Endothelial cell of umbilical vein (primary cell): ENCODE results near the gene PHACTR1. TPM values are rescaled to one million over a fixed set of nuclear protein-coding genes. Genes with fewer than 3 reads are reported as not detected.

ENCODE experiments used
- BruUV-seq: library from RNA; stranded (reverse); fragments of 400-500 nt; replicated peaks from 2 replicates; lab custom pipeline; 2021; lab: Mats Ljungman, UMichigan
- CTCF ChIA-PET: fragments of 300-600, 350-600 bp; sonication (Branson Sonifier 250); formaldehyde crosslinking; loops from one replicate; lab custom pipeline; 2021; ENCODE audit warnings: antibody characterized with exemption, inconsistent platforms; lab: Charles Lee
- POLR2A ChIA-PET: fragments of 300-600, 350-600 bp; sonication (Branson Sonifier 250); formaldehyde crosslinking; loops from one replicate; lab custom pipeline; 2021; ENCODE audit warnings: antibody characterized with exemption, inconsistent platforms; lab: Charles Lee
- DNase-seq: peaks from one replicate; pipeline ENCODE4 v3.0.0-alpha.2; 2011; ENCODE audit warnings: low read depth, low spot score
- FAIRE-seq: peaks from 2 replicates; lab custom pipeline; 2011; peaks lifted over from hg19 to GRCh38; lab: Jason Lieb, UNC
- H2AFZ ChIP-seq: 2 replicates; pipeline ENCODE4 v1.6.0; 2012; ENCODE audit warnings: low read depth, low read length, control low read depth, inconsistent platforms
- H3K27ac ChIP-seq: 2 replicates; pipeline ENCODE4 v1.5.1; 2011; ENCODE audit warnings: low read depth, mild to moderate bottlenecking, control low read depth, low read length, moderate library complexity; ENCODE audit not compliant: insufficient read depth
- H3K27me3 ChIP-seq, 2 experiments: 2 replicates each; pipeline versions ENCODE4 v1.6.0 to v1.6.1; 2011; ENCODE audit warnings: low read length in 2 of 2, mixed read lengths in 1 of 2; ENCODE audit not compliant: control insufficient read depth in 2 of 2, insufficient read depth in 2 of 2
- H3K36me3 ChIP-seq, 2 experiments: 2 replicates in 1 of 2; 3 replicates in 1 of 2; pipeline ENCODE4 v1.5.1; 2011; ENCODE audit warnings: low read length in 2 of 2, mild to moderate bottlenecking in 1 of 2, moderate library complexity in 1 of 2; ENCODE audit not compliant: control insufficient read depth in 2 of 2, insufficient read depth in 2 of 2; ENCODE audit errors: extremely low read depth in 1 of 2
- H3K4me1 ChIP-seq: 3 replicates; pipeline ENCODE4 v1.5.1; 2011; ENCODE audit warnings: mild to moderate bottlenecking, low read length; ENCODE audit not compliant: control insufficient read depth, insufficient read depth; ENCODE audit errors: extremely low read depth
- H3K4me2 ChIP-seq: 2 replicates; pipeline ENCODE4 v1.6.1; 2011; ENCODE audit warnings: low read length, control low read depth, mixed read lengths; ENCODE audit not compliant: insufficient read depth
- H3K4me3 ChIP-seq, 3 experiments: fragments of 200-600 bp in 1 of 3; sonication (generic), shearing (Covaris generic) in 1 of 3; replicated peaks in 1 of 3; 2 replicates each; pipeline ENCODE4 v1.5.1; 2011 to 2016; ENCODE audit warnings: control low read depth in 3 of 3, low read length in 3 of 3, mild to moderate bottlenecking in 2 of 3, inconsistent platforms in 1 of 3, low read depth in 1 of 3, moderate library complexity in 1 of 3; ENCODE audit not compliant: insufficient read depth in 1 of 3
- H3K79me2 ChIP-seq: 2 replicates; pipeline ENCODE4 v1.6.0; 2012; ENCODE audit warnings: low read length, inconsistent platforms; ENCODE audit not compliant: control insufficient read depth, insufficient read depth
- H3K9ac ChIP-seq: replicated peaks from 2 replicates; pipeline ENCODE3; 2011; ENCODE audit warnings: low read length, control low read depth; ENCODE audit not compliant: insufficient read depth; ENCODE audit errors: extremely low read depth
- H3K9me1 ChIP-seq: replicated peaks from 3 replicates; pipeline ENCODE4 v1.6.0; 2011; ENCODE audit warnings: mild to moderate bottlenecking, low read length; ENCODE audit not compliant: control insufficient read depth, insufficient read depth; ENCODE audit errors: extremely low read depth
- H3K9me3 ChIP-seq: replicated peaks from 2 replicates; pipeline ENCODE4 v1.5.1; 2012; ENCODE audit warnings: low read length, inconsistent platforms; ENCODE audit not compliant: control insufficient read depth, insufficient read depth
- H4K20me1 ChIP-seq: replicated peaks from 2 replicates; pipeline ENCODE3; 2011; ENCODE audit warnings: mild to moderate bottlenecking, low read length; ENCODE audit not compliant: control insufficient read depth, insufficient read depth; ENCODE audit errors: extremely low read depth
- EZH2 ChIP-seq: IDR thresholded peaks from 2 replicates; pipeline ENCODE4 v1.6.1; 2012; ENCODE audit warnings: borderline replicate concordance, low read depth, mild to moderate bottlenecking, moderate library complexity, low read length, inconsistent platforms; ENCODE audit not compliant: severe bottlenecking
- FOS ChIP-seq: IDR thresholded peaks from 2 replicates; pipeline ENCODE4 v1.6.1; 2011; ENCODE audit warnings: mild to moderate bottlenecking, low read length, moderate library complexity, borderline replicate concordance; ENCODE audit not compliant: insufficient read depth
- GATA2 ChIP-seq: IDR thresholded peaks from 2 replicates; pipeline ENCODE4 v1.7.0; 2011; ENCODE audit warnings: low read depth, mild to moderate bottlenecking, moderate library complexity, mixed read lengths, low read length; ENCODE audit not compliant: insufficient read length, insufficient read depth
- JUN ChIP-seq: IDR thresholded peaks from 2 replicates; pipeline ENCODE4 v1.6.1; 2011; ENCODE audit warnings: borderline replicate concordance, low read depth; ENCODE audit not compliant: insufficient read length, insufficient read depth
- MYC ChIP-seq: IDR thresholded peaks from one replicate; pipeline ENCODE4 v1.6.1; 2011; ENCODE audit warnings: mild to moderate bottlenecking, low read depth, low read length
- POLR2A ChIP-seq: IDR thresholded peaks from 2 replicates; pipeline ENCODE4 v1.6.1; 2012; ENCODE audit warnings: low read depth, mild to moderate bottlenecking, control low read depth, low read length
- POLR2AphosphoS5 ChIP-seq: IDR thresholded peaks from 2 replicates; pipeline ENCODE4 v1.6.1; 2012; ENCODE audit warnings: low read depth, mild to moderate bottlenecking, control low read depth, low read length, moderate library complexity; ENCODE audit not compliant: insufficient read depth
- dilution Hi-C: fragments of 300-500 bp; cut with MboI; formaldehyde crosslinking; loops from one replicate; pipeline ENCODE4 v1.15.0; 2019; ENCODE audit warnings: low sequenced_read_pairs; ENCODE audit not compliant: extremely low pct_ligation_motif_present
- intact Hi-C: fragments of 100-400 bp; cut with micrococcal nuclease; formaldehyde crosslinking; loops from one replicate; pipeline ENCODE4 v1.10.0; 2022
- polyA plus RNA-seq, 4 experiments: library from polyadenylated mRNA; depleted of rRNA in 3 of 4; stranded (reverse) in 3 of 4; unstranded in 1 of 4; fragments of >200 nt; gene quantifications; 2 replicates each; pipeline versions ENCODE4 v1.2.1 to v1.2.3, GENCODE V29; 2011 to 2012; ENCODE audit warnings: missing spikeins in 1 of 4
- total RNA-seq: library from RNA; stranded (reverse); gene quantifications from 2 replicates; pipeline ENCODE4 v1.2.3, GENCODE V29; 2021
- TF ChIP-seq, protein P1 (sequence below), 2 donors: IDR thresholded peaks; 1 replicate in 1 of 2; 2 replicates in 1 of 2; pipeline ENCODE4 v1.5.1; 2011; ENCODE audit warnings: low read length in 2 of 2, mild to moderate bottlenecking in 2 of 2, moderate library complexity in 2 of 2, control low read depth in 1 of 2, inconsistent platforms in 1 of 2, low read depth in 1 of 2; ENCODE audit not compliant: insufficient read depth in 1 of 2; ENCODE audit errors: extremely low read depth in 1 of 2
- TF ChIP-seq, protein P2 (sequence below): IDR thresholded peaks from 2 replicates; pipeline ENCODE4 v1.6.1; 2011; ENCODE audit not compliant: insufficient read depth, insufficient read length

PHACTR1 gene
- total and polyA plus RNA-seq, 2 donors (not counting 3 experiments of a cell fraction or from before 2014, with no cell fraction given), result 2.4 to 23.2 TPM

DNA sequence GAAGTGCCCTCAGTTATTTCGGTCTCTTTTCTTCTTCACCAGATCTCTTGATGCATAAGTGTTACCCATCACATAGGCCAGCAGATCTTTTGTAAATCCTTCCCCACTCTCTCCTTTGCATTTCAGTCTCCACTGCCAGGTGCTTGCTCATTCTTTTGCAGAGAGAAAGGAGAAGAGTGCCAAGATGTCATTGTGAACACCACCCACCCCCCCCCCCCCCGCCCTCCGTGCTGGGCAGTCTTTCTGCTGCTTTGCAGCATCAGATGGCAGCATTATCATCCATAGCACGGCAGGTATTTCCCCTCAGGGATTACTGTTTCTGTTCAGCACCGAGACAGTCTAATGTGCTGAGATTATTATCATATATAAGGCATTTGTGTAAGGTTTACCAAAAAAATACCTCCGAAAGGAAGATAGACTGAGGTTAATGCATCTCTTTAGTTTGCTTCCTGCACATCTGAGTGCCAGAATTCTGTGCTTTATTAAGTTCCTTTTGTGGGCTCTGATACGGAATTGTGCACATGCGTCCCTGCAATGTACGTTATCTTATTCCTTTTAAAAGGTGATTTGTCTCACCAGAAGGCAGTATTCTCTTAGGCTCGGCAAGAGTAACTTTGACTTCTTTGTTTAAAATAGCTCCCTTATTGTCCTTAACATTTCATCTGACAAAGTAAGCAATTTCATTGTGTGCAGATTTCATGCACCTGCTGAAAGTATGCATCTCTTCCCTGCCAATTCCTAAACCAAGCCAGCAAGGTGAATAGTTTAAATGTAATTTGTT is 128.8 kb downstream of the PHACTR1 start:
- CTCF ChIA-PET, result interaction anchor here (0.8 to 1.7 kb wide), 4 partner anchors 9 to 207 kb away, joined by 3 to 8 read pairs (median 4); no protein-coding TSS in a partner anchor
- Histone ChIP-seq H3K36me3 (no peaks in the 10 kb centered on the region), H3K27me3 (peaks cover 0 to 3% of the 10 kb centered on the region in 2 experiments), H3K9ac (no peak overlapping the region), H3K4me1 (no peaks in the 10 kb centered on the region), H3K9me1 (no peaks in the 10 kb centered on the region), H3K27ac (no peak overlapping the region), H3K9me3 (no peaks in the 10 kb centered on the region), H3K4me2 (no peak overlapping the region), H3K4me3 (no peak overlapping the region), H2AFZ (no peak overlapping the region), H3K79me2 (no peaks in the 10 kb centered on the region), H4K20me1 (no peaks in the 10 kb centered on the region)
- TF ChIP-seq POLR2AphosphoS5 (no peak), POLR2A (no peak), EZH2 (no peak), GATA2 (no peak), MYC (no peak), JUN (no peak), FOS (no peak)
- TF ChIP-seq, protein P1, sequence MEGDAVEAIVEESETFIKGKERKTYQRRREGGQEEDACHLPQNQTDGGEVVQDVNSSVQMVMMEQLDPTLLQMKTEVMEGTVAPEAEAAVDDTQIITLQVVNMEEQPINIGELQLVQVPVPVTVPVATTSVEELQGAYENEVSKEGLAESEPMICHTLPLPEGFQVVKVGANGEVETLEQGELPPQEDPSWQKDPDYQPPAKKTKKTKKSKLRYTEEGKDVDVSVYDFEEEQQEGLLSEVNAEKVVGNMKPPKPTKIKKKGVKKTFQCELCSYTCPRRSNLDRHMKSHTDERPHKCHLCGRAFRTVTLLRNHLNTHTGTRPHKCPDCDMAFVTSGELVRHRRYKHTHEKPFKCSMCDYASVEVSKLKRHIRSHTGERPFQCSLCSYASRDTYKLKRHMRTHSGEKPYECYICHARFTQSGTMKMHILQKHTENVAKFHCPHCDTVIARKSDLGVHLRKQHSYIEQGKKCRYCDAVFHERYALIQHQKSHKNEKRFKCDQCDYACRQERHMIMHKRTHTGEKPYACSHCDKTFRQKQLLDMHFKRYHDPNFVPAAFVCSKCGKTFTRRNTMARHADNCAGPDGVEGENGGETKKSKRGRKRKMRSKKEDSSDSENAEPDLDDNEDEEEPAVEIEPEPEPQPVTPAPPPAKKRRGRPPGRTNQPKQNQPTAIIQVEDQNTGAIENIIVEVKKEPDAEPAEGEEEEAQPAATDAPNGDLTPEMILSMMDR (IDR thresholded peaks at IDR 0.05; ENCODE audit: extremely low read depth in 1 of 2, insufficient read depth in 1 of 2, low read depth in 1 of 2, low read length in 2 of 2), result no peak
- TF ChIP-seq, protein P2, sequence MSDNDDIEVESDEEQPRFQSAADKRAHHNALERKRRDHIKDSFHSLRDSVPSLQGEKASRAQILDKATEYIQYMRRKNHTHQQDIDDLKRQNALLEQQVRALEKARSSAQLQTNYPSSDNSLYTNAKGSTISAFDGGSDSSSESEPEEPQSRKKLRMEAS, result no peak
- intact Hi-C loops (no loop called here), dilution Hi-C loops (no loop called here)
- no peak for FAIRE-seq
- POLR2A ChIA-PET, result no interaction called here
- DNase-seq, result no peak
- BruUV-seq, result no TSS peak
